SK-N-SH treated with all-trans-retinoic acid at 6 μM for 48 hours (cell line): ENCODE results near the gene PRR23C.

Source experiments
- GLIS3 ChIP-seq: fragments of 250-450 bp; sonication (Bioruptor Pico); IDR thresholded peaks from 2 replicates; pipeline ENCODE4 v1.5.0; 2020; ENCODE audit warnings: mild to moderate bottlenecking, moderate library complexity
- ISL1 ChIP-seq: fragments of 250-450 bp; sonication (Bioruptor Pico); IDR thresholded peaks from 2 replicates; pipeline ENCODE4 v2.1.2; 2022; ENCODE audit warnings: mild to moderate bottlenecking, moderate library complexity
- OSR1 ChIP-seq: fragments of 250-450 bp; sonication (Bioruptor Pico); IDR thresholded peaks from 2 replicates; pipeline ENCODE4 v1.8.0; 2022; ENCODE audit warnings: moderate library complexity, mild to moderate bottlenecking, inconsistent platforms
- PATZ1 ChIP-seq: fragments of 250-450 bp; sonication (Bioruptor Pico); IDR thresholded peaks from 2 replicates; pipeline ENCODE4 v1.8.0; 2020; ENCODE audit warnings: mild to moderate bottlenecking, moderate library complexity, borderline replicate concordance
- PPARA ChIP-seq: fragments of 250-450 bp; sonication (Bioruptor Pico); IDR thresholded peaks from 2 replicates; pipeline ENCODE4 v1.5.0; 2020; ENCODE audit warnings: mild to moderate bottlenecking, borderline replicate concordance
- RARB ChIP-seq: fragments of 250-450 bp; sonication (Bioruptor Pico); IDR thresholded peaks from 2 replicates; pipeline ENCODE4 v1.8.0; 2021; ENCODE audit warnings: mild to moderate bottlenecking, moderate library complexity
- ZFP3 ChIP-seq: fragments of 250-450 bp; sonication (Bioruptor Pico); IDR thresholded peaks from 2 replicates; pipeline ENCODE4 v1.5.0; 2020; ENCODE audit warnings: mild to moderate bottlenecking, moderate library complexity
- ZNF8 ChIP-seq: fragments of 450-650 bp; formaldehyde crosslinking; IDR thresholded peaks from 2 replicates; pipeline ENCODE4 v1.5.0; 2020; ENCODE audit warnings: mild to moderate bottlenecking, moderate library complexity
- TF ChIP-seq, protein P1 (sequence below): fragments of 250-450 bp; sonication (Bioruptor Pico); IDR thresholded peaks from 2 replicates; pipeline ENCODE4 v1.5.1; 2020; ENCODE audit warnings: low read depth, mild to moderate bottlenecking, moderate library complexity

DNA sequence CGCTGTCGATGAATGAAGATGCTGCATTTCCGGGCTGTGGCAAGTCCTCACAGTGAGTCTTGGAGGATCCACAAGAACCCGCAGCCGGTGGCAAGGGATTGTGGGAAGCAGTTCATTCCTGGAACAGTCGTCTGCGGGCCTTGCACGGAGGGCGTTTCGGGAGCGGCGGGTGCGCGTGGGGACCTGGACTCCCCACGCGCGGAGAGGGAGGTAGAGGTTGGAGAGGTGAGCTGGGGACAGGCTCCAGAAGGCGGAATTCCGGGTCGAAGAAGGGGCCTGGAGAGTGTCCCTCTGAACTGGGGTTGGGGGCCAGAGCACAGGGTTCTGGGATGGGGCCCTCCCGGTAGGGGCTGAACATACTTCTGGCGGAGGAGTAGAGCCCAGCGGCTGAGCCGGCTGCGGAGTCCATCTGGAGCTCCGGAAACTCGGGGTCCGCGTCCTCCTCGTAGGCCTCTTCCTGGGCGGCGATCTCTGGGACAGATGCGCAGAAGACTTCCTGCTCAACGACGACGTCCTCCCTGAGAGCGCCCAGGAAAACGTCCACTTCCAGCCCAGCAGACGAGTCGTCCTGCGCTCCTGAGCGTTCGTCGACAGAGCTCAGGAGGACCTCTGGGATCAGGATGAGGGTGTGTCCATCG is 39.2 kb downstream of the PRR23C start:
- no peak for TF ChIP-seq PPARA (CRISPR knock-in tag)
- TF ChIP-seq ISL1 (CRISPR knock-in tag): no peak
- TF ChIP-seq RARB: no peak
- no peak for TF ChIP-seq GLIS3 (CRISPR knock-in tag)
- no peak for TF ChIP-seq PATZ1 (CRISPR knock-in tag)
- TF ChIP-seq ZFP3 (CRISPR knock-in tag): no peak
- no peak for TF ChIP-seq ZNF8 (CRISPR knock-in tag)
- TF ChIP-seq OSR1: no peak
- TF ChIP-seq, protein P1, sequence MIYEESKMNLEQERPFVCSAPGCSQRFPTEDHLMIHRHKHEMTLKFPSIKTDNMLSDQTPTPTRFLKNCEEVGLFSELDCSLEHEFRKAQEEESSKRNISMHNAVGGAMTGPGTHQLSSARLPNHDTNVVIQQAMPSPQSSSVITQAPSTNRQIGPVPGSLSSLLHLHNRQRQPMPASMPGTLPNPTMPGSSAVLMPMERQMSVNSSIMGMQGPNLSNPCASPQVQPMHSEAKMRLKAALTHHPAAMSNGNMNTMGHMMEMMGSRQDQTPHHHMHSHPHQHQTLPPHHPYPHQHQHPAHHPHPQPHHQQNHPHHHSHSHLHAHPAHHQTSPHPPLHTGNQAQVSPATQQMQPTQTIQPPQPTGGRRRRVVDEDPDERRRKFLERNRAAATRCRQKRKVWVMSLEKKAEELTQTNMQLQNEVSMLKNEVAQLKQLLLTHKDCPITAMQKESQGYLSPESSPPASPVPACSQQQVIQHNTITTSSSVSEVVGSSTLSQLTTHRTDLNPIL (CRISPR knock-in tag): no peak
